Central memory CD8-positive, alpha-beta T cell (primary cell): Measurements from ENCODE around the gene NKG7.

Source experiments
- ATAC-seq: fragments of 150-1000 bp; cut with Tn5 transposase; replicated peaks from 2 replicates; pipeline ENCODE4 v1.10.0; 2022; ENCODE audit warnings: mild to moderate bottlenecking, moderate FRiP score, moderate number of reproducible peaks; ENCODE audit not compliant: poor library complexity, severe bottlenecking; ENCODE audit errors: extremely low read depth
- DNase-seq, 2 donors: peaks; one replicate each; pipeline ENCODE4 v3.0.0; 2021; ENCODE audit warnings: low spot score in 2 of 2
- H3K27ac Mint-ChIP-seq: one replicate; pipeline ENCODE4 v1.8.0; 2022; ENCODE audit warnings: low read depth, mild to moderate bottlenecking, moderate library complexity, mixed read lengths
- H3K27me3 Mint-ChIP-seq: one replicate; pipeline ENCODE4 v1.8.0; 2022; ENCODE audit warnings: mixed read lengths
- H3K36me3 Mint-ChIP-seq: one replicate; pipeline ENCODE4 v1.8.0; 2022; ENCODE audit warnings: mild to moderate bottlenecking, moderate library complexity, mixed read lengths; ENCODE audit not compliant: insufficient read depth
- H3K4me1 Mint-ChIP-seq: one replicate; pipeline ENCODE4 v1.8.0; 2022; ENCODE audit warnings: mixed read lengths
- H3K4me3 Mint-ChIP-seq: one replicate; pipeline ENCODE4 v1.8.0; 2022; ENCODE audit warnings: mild to moderate bottlenecking, moderate library complexity, mixed read lengths
- H3K9me3 Mint-ChIP-seq: one replicate; pipeline ENCODE4 v1.8.0; 2022; ENCODE audit warnings: mixed read lengths

The NKG7 gene

GRCh38 chr19:51337141-51337860 lies 35.2 kb downstream of the NKG7 start:
- Mint-ChIP-seq H3K4me3 (no peak overlapping the region), H3K9me3 (no peaks in the 10 kb centered on the region), H3K4me1 (peaks cover 15% of the 10 kb centered on the region), H3K36me3 (peaks cover 1% of the 10 kb centered on the region), H3K27me3 (peaks cover 2% of the 10 kb centered on the region), H3K27ac (no peak overlapping the region)
- DNase-seq: no peak
- ATAC-seq: no peak

- peaks cover 1% of the 10 kb centered on the region for H3K36me3 Mint-ChIP-seq
- H3K27ac Mint-ChIP-seq: no peak overlapping the region
- H3K27me3 Mint-ChIP-seq: peaks cover 34% of the 10 kb centered on the region
- no peak overlapping the region for H3K4me3 Mint-ChIP-seq
- no peaks in the 10 kb centered on the region for H3K9me3 Mint-ChIP-seq
- ATAC-seq (no peak), DNase-seq (no peak)
- peaks cover 6% of the 10 kb centered on the region for H3K4me1 Mint-ChIP-seq
Measured at GRCh38 chr19:51333836-51334460, 38.5 kb downstream of the NKG7 start.

GRCh38 chr19:51331716-51332115 lies 40.7 kb downstream of the NKG7 start:
- Mint-ChIP-seq H3K27ac (no peak overlapping the region), H3K4me1 (no peaks in the 10 kb centered on the region), H3K4me3 (no peak overlapping the region), H3K9me3 (no peaks in the 10 kb centered on the region), H3K36me3 (no peaks in the 10 kb centered on the region), H3K27me3 (peaks cover 50% of the 10 kb centered on the region)
- no peak for ATAC-seq
- no peak for DNase-seq

DNA sequence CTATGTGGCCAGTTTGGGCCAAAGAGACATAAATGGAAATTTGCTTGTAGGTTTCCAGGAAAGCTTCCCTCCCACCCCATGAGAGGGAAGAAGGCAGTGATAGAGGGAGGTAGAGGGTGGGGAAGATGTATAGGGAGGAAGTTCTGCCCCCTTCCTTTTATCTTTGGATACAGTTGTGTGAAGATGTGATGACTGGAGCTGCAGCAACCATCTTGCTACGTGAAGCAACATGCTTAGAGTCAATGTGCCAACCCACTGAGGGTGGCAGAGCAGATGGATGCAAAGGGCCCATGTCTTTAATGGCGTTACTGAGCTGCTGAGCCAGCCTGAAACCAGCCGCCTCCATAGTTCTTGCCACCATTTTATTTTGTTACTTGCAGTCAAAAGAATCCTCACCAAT lies 41.3 kb downstream of the NKG7 start:
- H3K9me3 Mint-ChIP-seq: no peaks in the 10 kb centered on the region
- no peak overlapping the region for H3K4me3 Mint-ChIP-seq
- DNase-seq (no peak), ATAC-seq (no peak)
- H3K27me3 Mint-ChIP-seq: peaks cover 52% of the 10 kb centered on the region
- H3K27ac Mint-ChIP-seq: no peak overlapping the region
- no peaks in the 10 kb centered on the region for H3K36me3 Mint-ChIP-seq
- H3K4me1 Mint-ChIP-seq: no peaks in the 10 kb centered on the region

DNA sequence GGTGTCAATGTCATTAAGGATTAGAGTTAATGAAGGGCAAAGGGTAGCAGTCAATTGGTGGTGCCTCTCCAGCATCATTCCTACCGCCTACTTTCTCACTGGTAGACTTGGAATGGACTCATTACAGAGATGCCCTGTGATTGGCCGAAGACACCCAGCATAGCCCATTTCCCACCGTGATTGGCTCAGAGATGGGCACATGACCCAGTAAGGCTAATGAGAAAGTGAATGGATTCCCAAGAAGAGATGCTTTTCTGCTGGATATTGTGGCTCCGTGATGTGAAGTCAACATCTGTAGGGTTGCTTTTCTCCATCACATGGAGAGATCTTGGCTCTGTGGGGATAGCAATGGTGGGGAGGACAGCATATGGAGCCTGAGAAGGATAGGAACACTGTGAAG lies 42.1 kb downstream of the NKG7 start:
- Mint-ChIP-seq H3K4me1 (no peaks in the 10 kb centered on the region), H3K9me3 (no peaks in the 10 kb centered on the region), H3K36me3 (no peaks in the 10 kb centered on the region), H3K27me3 (peaks cover 60% of the 10 kb centered on the region), H3K4me3 (no peak overlapping the region), H3K27ac (no peak overlapping the region)
- ATAC-seq: no peak
- no peak for DNase-seq

GRCh38 chr19:51329411-51329810 lies 43.0 kb downstream of the NKG7 start:
- peaks cover 1% of the 10 kb centered on the region for H3K36me3 Mint-ChIP-seq
- DNase-seq (no peak), ATAC-seq (no peak)
- no peak overlapping the region for H3K4me3 Mint-ChIP-seq
- peaks cover 70% of the 10 kb centered on the region for H3K27me3 Mint-ChIP-seq
- H3K9me3 Mint-ChIP-seq: no peaks in the 10 kb centered on the region
- no peaks in the 10 kb centered on the region for H3K4me1 Mint-ChIP-seq
- H3K27ac Mint-ChIP-seq: no peak overlapping the region

DNA sequence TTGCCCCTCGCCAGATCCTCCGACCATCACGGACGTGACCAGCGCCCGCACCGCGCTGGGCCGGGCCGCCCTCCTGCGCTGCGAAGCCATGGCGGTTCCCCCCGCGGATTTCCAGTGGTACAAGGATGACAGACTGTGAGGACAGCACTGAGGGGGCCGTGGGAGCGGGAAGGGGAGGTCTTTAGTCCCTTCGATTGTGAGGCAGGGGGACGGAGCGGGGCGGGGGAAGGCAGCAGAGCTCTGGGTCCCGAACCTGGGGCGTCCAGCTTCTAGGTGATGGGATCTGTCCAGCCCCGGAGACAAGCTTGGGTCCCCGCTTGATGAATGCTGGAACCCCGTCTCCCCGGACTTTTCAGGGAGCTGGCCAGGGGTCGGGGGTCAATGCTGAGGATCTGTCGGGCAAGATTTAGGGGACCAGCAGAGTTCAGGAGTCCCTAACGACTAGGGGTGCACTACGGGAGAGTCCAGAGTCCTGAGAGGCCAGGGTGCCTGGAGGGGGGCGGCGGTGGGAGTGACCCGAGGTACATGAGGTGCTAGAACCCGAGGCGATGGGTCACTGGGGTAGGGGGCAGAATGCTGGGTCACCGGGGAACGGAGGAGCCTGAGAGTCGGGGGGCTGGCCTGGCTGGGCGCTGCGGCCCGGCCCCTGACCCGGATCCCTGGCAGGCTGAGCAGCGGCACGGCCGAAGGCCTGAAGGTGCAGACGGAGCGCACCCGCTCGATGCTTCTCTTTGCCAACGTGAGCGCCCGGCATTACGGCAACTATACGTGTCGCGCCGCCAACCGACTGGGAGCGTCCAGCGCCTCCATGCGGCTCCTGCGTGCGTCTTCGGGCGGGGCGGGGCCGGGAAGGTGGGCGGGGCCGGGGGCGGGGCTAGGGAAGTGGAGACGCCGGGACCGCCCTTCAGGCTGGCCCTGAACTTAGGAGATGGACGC lies 45.1 kb downstream of the NKG7 start:
- Mint-ChIP-seq H3K27me3 (peaks cover 89% of the 10 kb centered on the region), H3K4me3 (peak overlapping the region; percentile 39), H3K4me1 (no peaks in the 10 kb centered on the region), H3K9me3 (no peaks in the 10 kb centered on the region), H3K27ac (no peak overlapping the region), H3K36me3 (peaks cover 2% of the 10 kb centered on the region)
- ATAC-seq: peak; percentile 66
- DNase-seq: peak in 1 of 2 donors; percentile 28

DNA sequence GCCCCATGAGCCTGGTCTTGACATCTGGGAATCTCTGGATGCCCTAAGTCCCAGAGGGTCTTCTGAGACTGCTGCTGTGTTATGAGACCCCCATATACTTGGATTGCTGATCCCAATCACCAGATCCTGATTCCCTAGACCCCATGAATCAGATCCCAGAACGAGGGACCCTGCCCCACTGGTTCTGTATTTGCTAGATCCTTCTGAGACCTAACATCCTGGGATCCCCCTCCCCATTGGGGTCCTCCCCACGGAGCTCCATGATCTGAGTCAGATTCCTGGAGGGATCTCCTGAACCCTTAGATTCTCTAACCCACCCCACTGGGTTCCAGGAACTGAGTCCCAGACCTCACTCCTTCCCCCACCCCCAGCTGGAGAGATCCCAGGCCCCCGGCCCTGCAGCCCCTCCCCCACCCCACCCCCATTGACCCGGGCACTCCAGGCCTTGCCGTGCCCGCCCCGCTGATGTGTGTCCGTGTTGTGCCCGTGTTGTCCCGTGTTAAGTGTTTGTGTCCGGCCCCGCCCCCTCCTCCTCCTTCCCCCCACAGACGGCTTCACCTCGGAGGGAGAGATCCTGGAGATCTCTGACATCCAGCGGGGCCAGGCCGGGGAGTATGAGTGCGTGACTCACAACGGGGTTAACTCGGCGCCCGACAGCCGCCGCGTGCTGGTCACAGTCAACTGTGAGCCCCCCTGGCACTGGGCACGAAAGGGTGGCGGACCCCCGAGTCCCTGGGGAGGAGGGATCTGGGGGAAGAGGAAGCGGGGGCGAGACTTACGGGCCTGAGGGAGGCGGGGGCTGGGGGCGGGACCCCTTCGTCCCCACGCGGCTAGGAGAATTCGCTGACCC lies 46.0 kb downstream of the NKG7 start:
- Mint-ChIP-seq H3K36me3 (peaks cover 2% of the 10 kb centered on the region), H3K27me3 (peaks cover 83% of the 10 kb centered on the region), H3K9me3 (no peaks in the 10 kb centered on the region), H3K27ac (no peak overlapping the region), H3K4me3 (no peak overlapping the region), H3K4me1 (no peaks in the 10 kb centered on the region)
- no peak for DNase-seq
- ATAC-seq: no peak

- no peaks in the 10 kb centered on the region for H3K4me1 Mint-ChIP-seq
- no peak for DNase-seq
- H3K4me3 Mint-ChIP-seq: no peak overlapping the region
- no peak overlapping the region for H3K27ac Mint-ChIP-seq
- ATAC-seq: peak; percentile 59
- H3K27me3 Mint-ChIP-seq: peaks cover 74% of the 10 kb centered on the region
- no peaks in the 10 kb centered on the region for H3K9me3 Mint-ChIP-seq
- peaks cover 2% of the 10 kb centered on the region for H3K36me3 Mint-ChIP-seq
Measured at GRCh38 chr19:51325161-51325976, 47.1 kb downstream of the NKG7 start.

DNA sequence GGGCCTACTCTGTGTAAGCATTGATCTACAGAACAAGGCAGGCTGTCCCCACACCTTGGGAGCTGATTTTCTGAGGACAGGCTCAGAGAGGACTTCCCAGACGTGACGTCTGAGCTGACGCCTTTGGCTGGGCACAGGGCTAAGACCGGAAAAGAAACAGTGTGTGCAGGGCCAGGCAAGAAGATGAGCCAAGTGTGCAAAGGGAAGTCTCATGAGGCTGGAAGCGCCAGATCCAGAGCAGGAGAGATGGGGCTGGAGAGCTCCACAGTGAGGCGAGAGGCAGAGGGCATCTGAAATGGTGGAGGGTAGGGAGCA lies 48.3 kb downstream of the NKG7 start:
- peaks cover 2% of the 10 kb centered on the region for H3K36me3 Mint-ChIP-seq
- peaks cover 61% of the 10 kb centered on the region for H3K27me3 Mint-ChIP-seq
- no peak overlapping the region for H3K27ac Mint-ChIP-seq

DNA sequence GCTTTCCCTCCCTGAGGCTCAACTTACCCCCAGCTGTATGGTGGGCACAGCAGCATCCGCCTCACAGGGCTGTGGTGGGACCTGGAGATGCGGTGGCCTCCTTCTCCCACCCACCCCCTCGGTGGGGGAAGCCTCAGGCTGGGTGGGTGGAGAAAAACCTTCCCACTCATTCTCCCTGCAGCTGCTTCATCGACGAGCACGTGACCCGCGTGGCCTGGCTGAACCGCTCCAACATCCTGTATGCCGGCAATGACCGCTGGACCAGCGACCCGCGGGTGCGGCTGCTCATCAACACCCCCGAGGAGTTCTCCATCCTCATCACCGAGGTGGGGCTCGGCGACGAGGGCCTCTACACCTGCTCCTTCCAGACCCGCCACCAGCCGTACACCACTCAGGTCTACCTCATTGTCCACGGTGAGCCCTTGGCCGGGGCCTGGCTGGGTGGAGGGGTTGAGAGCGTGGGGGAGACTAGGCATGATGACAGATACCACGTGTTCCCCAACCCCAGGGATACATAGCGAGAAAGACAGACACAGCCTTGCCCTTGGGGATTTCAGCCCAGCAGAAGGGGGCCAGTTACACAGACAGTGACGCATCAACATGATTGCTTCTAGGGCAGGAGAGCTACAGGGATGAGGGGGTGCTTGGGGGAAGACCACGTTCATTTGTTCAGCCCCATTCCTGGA lies 48.8 kb downstream of the NKG7 start:
- Mint-ChIP-seq H3K27ac (peak overlapping the region; percentile 77), H3K36me3 (peaks cover 2% of the 10 kb centered on the region), H3K27me3 (peaks cover 56% of the 10 kb centered on the region), H3K9me3 (no peaks in the 10 kb centered on the region), H3K4me1 (no peaks in the 10 kb centered on the region), H3K4me3 (no peak overlapping the region)
- DNase-seq (no peak), ATAC-seq (no peak)

More for the DNA sequence above, 48.3 kb downstream of the NKG7 start:
- Mint-ChIP-seq H3K9me3 (no peaks in the 10 kb centered on the region), H3K4me3 (no peak overlapping the region), H3K4me1 (no peaks in the 10 kb centered on the region)
- ATAC-seq (no peak), DNase-seq (no peak)
